HUDEP-2 (cell line): ENCODE measurements around the gene FYB2.

Experiments used
- DNase-seq, 76 experiments: peaks; one replicate each; lab custom pipeline; 2025; ENCODE audit not compliant: unreplicated experiment in 76 of 76; lab: John Stamatoyannopoulos, UW

The FYB2 gene

GRCh38 chr1:56745231-56745630 is 74.0 kb downstream of the FYB2 start:
- DNase-seq, result no peak

GRCh38 chr1:56728964-56729363 is 90.2 kb downstream of the FYB2 start:
- DNase-seq, result no peak

- no peak for DNase-seq
Observed at GRCh38 chr1:56726706-56727105, 92.5 kb downstream of the FYB2 start.

DNA sequence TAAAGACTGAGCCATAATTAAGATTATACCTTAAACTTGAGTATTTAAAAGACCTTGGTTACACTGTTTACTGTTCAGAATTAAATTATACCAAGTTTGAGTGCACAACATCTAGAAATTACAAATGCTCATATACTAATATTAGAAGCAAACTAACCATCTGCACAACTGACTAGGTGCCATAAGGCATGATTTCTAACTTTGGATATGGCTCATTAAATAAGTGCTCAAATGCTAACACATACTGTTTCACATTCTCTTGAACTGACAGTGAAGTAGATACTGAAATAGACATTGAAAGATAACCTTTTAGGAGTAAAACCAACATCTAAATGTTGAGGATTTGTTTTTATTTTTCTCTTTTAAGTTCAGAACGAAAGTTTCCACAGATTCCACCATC is 100.0 kb downstream of the FYB2 start:
- no peak for DNase-seq

- DNase-seq, result no peak
Observed at GRCh38 chr1:56715156-56715555, 104.0 kb downstream of the FYB2 start.

DNA sequence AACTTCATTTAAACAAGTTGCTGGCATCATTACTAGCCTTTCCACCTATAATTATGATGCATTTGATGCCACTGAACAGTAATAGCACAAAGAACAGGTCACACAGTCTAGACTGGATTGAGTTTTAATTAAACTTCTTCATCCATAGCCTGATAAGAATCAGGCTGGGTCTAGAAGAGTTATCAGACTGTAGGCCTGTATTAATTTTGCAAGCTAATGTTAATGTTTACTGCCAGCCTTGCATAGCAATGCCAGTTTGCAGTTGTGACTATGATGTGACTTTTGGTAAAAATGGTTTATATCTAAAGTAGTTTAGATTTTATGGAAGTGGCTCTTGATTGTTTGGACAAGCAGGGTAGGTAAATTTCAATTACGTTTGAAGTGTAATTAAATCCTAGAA is 106.1 kb downstream of the FYB2 start:
- DNase-seq, result no peak

DNA sequence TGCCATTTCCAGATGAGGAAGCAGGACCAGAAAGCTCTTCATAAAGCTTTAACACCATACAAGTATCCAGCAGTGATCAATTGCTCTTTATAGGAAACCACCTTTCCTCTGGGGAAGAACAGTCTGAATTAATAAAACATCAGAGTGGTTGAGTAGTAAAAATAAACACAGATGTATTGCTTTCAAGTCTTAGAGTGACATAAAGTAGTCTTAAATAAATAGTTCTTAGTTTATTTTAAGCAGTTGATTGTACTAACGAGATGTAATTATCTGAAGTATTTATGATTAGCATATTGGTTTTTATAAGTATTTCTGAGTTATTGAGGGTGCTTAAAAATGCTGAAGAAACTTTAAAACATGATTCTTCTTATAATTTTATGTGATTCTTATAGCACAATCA is 107.1 kb downstream of the FYB2 start:
- DNase-seq, result no peak

GRCh38 chr1:56710646-56711045 is 108.6 kb downstream of the FYB2 start:
- DNase-seq, result no peak

GRCh38 chr1:56709995-56710394 is 109.2 kb downstream of the FYB2 start:
- no peak for DNase-seq

GRCh38 chr1:56709269-56709880 is 109.8 kb downstream of the FYB2 start:
- DNase-seq, result peak in 28 of 76 experiments; percentile 1 to 57 (median 15)

DNA sequence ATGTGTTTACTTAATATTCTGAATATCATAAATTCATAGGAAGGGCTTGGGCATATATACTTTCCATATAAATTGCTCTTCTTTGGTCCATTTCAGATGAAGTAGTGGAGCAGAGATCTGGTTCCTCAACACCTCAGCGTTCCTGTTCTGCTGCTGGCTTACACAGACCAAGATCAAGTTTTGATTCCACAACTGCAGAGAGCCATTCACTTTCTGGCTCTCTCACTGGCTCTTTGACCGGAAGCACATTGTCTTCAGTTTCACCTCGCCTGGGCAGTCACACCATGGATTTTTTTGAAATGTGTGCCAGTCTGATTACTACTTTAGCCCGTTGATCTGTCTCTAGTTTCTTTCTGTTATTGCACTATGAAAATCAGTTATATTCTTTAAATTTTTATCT is 111.8 kb downstream of the FYB2 start:
- DNase-seq, result no peak

- DNase-seq, result no peak
Observed at GRCh38 chr1:56703747-56704146, 115.5 kb downstream of the FYB2 start.

DNA sequence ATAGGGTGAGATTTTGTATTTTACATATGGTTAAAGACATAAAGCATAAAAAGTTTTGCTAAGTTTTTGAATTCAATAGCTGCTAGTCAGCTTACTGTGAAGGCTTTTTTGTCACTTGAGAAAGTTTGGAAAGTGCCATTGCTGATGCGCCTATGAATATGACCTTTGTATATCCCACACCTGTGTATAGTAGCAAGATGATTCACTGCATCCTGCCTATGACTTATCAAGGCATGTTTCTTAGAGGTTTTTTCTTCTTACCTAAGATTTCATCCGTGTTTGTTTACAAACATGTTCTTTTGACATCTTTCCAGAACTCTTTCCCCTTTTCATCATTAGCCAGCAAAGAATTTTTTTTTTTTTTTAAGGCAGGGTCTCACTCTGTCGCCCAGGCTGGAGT is 122.5 kb downstream of the FYB2 start:
- DNase-seq, result no peak

DNA sequence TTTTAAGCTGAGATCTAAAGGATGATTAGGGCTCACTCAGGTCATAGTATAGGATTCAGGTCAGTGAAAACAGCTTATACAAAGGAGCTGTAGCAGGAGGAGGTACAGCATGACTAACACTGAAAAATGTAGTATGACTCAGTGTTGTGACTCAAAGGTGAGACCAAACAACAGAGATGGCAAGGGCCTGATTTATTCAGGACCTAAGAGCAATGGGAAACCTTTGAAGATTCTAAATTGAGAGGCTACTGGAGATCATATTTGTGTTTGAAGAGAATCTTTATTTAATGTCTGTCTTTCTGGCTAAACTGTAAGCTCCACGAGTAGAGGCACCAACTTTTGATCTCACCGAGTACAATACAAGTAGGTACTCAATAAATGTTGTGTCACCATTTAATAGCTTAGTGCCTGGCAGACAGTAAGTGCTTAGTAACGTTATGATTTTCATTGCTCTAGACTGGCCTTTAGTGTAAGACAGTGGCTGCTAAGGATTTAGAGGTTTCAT is 130.6 kb downstream of the FYB2 start:
- DNase-seq, result no peak

GRCh38 chr1:56686169-56686568 is 133.0 kb downstream of the FYB2 start:
- no peak for DNase-seq

DNA sequence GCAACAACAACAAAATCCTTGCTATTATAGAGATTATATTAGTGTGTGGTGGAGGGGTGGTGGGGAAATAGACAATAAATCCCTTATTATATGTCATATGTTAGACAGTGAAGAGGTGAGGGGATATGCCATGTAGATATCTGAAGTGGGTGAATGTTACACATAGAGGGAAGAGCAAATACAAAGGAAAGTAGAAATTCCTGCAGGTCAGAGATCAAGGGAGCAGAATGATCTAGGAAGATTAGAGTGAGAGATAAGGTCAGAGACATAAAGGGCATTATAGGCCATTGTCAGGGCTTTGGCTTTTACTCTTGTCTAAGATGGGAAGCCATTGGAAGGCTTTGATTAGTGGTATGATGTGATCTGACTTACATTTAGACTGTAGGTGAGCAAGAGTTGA is 135.6 kb downstream of the FYB2 start:
- DNase-seq, result no peak

GRCh38 chr1:56676571-56677035 is 142.6 kb downstream of the FYB2 start:
- no peak for DNase-seq

DNA sequence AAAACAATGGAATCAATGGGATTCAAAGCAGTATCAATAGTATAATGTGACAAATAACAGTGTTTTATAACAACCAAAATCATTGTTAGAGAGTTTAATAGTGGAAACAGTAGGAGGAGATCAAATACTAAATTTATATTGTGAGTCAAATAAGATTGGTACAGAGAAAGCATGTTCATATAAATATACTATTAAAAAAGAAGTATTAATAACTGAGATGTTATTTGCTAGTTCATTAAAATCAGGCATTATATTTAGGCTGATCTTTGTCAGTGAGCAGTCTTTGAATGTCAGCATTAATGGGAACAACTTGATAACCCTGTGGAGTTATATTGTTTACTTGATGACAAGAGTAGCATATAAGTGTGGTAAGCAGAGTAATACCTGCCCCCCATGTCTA is 143.4 kb downstream of the FYB2 start:
- no peak for DNase-seq

DNA sequence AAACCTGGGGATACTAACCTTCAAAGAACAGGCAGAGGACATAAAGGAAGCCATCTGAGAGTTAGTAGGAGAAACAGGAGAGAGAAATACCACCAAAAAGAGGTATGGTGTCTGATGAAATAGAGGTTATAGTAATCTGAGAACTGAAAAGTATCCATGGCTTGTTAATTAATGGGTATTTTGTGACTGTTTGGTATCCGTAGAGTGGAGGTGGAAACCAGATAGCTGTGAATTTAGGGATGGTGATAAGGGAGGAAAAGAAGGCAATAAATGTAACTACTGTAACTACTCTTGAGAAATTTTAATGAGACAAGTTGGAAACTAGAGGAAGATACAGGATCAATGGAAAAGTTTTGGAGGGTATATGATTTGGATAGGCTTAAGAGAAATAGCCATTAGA is 146.6 kb downstream of the FYB2 start:
- no peak for DNase-seq

GRCh38 chr1:56671542-56671941 is 147.7 kb downstream of the FYB2 start:
- no peak for DNase-seq

DNA sequence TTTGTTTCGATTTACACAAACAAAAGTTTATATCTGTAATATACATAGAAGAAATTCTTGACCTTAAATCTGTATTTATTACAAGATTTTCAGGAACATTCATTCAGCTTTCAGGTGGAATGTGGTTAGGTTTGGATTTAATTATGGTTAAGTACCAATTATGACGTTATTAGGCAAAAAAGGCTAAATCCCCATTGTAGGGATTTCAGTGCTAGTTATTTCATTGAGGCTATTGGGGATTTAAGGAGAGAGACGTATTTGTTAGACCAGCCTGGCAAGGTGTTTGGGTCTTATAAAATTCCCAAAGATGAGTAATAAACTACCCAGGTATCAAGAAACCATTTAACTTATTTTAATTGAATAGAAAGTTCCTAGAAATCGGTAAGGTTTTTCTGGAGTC is 148.1 kb downstream of the FYB2 start:
- DNase-seq, result no peak

GRCh38 chr1:56670350-56670749 is 148.9 kb downstream of the FYB2 start:
- DNase-seq, result no peak
